GM18498 (cell line): ENCODE results near the gene DICER1.

Source experiments
- ATAC-seq: cut with Tn5 transposase; IDR thresholded peaks from one replicate; pipeline ENCODE4 v1.9.1; 2021; ENCODE audit warnings: mild to moderate bottlenecking, moderate library complexity; ENCODE audit not compliant: unreplicated experiment

DICER1 gene

DNA sequence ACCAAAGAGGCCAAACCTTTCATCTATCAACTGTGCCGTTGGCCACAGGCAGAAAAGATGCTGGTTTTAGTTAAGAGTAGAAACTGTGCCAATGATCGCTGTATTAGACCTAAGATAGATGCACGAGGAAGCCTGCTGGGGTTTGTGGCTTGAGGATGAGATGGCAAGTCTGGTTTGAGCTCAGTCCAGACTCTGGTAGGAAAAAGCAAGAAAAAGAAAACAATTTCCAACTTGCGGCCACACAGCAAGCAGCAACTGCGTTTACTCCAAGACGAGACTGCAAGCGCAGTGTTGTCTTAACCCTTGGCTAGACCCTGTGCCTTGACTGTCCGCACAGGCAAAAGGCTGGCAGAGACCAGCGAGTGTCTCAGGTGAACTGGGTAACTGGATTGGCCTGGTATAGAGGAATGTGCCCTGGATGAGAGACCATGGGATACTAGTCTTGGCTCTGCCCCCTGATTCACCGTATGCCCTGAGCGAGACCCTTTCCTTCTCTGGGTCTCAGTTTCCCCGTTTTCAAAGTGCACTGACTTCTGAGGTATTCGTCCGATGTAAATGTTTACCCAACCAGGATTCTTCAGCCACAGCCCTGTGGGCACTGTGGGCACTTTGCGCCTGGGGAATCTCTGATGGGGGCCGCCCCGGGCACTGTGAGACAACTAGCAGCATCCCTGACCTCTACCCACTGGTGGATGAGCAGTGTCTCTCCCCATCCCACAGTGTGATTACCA lies 113.4 kb downstream of the DICER1 start:
- no peak for ATAC-seq

DNA sequence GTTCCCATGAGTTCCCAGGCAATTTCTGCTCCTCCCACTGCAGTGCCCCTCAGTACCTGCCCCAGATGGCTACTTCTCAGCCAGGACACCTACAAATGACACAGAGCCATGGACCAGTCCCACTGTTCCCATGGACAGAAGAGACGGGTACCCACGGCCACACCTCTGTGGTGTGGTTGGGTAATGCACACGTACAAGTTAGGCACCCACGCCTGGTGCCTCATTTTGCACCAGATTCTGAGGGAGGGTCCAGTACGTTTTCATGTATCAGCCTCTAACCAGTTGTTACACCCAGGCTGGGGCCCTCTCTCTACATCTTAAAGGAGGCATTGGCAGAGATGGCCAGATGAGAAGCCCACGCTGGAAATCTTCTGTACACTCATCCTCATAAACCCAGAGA lies 114.0 kb downstream of the DICER1 start:
- no peak for ATAC-seq

DNA sequence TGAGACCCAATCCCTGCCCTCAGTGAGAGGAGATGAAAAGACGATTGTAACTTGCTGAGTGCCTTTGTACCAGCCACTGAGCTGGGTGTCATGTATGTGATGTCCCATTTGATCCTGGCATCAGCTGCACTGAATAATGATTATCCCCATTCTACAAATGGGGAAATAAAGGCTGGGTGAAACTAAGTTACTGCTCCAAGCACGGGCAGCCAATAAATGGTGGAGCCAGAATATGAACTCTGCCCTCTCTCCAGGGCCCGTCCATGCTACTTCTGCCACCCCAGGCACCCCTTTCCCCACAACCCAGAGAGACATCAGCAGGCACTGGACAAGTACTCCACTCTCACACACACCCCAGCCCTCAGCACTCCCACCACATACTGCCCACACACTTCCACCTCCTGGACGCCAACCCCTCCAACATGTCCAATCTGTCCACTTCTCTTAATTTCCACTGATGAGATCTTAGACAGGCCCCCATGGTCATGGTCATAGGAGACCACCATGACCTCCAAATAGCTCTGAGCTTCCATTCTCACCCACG lies 115.8 kb downstream of the DICER1 start:
- ATAC-seq, result no peak

DNA sequence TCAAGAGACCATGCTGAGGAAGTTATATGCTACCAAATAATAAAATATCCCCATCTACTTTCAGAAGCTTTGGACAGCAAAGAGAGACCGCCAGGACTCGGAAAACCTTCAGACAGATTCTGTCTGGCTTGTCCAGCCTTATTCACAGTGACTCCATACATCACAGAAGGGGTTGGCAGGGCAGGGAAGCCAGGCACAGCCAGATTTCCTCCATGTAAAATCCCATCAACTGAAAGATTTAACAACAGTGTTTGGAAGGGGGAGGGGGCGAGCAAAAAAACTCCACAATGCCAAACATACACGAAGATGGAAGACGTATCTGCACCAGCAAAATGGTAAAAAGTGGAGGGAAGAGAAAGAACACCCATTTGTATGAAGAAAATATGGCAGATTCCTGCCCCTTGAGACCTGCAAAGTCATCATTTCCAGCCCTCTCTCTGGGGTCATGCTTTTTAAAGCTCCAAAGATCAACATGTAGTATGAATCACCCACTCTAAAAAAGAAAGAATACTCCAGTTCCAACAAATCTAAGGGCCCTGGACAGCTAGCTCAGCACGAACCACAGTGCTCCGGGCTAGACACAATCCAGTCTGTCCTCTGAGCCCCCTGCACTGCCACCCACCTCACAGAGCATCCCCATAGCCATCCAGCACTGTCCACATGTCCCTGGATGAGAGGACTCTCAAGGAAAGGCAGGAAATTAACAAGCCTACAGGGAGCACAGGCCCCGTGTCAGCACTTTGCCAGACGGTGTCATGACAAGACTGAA lies 116.4 kb downstream of the DICER1 start:
- ATAC-seq, result no peak

DNA sequence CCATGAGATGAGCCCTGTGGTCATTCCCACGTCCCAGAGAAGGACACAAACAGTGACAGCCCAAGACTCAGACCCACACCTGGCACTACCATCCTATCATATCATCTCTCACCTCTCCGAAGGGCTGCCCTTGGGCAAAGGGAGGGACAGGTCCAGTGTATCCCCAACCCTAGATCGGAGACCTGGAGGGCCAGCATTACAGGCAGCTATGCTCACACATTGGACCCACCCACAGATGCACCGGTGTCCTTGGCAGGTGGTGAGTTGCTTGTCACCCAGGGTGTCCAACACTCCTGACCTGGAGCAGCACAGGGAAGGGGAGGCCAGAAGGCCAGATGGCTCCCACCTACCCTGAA lies 117.4 kb downstream of the DICER1 start:
- ATAC-seq, result no peak

DNA sequence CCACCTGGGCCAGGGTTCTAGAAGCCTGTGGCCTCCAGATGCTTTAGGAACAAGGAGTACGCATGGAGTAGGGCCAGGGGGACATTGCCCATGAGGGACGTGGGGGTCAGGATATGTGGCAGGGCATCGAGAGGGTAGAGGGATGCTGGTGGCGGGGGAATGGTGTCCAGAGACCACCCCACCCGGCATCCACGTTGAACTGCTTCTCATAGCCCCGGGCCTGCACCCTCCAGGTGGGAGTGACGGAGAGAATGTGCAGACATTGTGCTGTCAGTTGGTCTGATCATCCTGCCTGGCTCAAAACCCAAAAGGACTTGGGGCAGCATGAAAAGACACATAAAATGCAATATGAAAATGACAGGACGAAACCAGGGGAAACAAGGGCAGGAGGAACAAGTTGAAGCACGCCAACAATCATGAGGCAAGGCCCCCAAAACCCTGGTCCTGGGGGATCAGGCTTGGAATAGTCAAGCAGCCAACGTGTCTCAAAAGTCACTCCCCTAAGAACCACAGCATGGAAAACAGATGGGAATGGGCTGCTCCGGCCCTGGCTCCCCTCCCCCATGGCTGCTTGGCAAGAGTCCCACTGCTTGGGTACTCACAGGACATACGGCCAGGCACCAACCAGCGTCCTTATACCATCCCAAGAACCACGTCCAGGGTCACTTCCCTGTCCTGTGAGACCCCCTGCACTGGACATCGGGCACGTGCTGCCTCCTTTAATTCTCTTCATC lies 117.9 kb downstream of the DICER1 start:
- no peak for ATAC-seq

DNA sequence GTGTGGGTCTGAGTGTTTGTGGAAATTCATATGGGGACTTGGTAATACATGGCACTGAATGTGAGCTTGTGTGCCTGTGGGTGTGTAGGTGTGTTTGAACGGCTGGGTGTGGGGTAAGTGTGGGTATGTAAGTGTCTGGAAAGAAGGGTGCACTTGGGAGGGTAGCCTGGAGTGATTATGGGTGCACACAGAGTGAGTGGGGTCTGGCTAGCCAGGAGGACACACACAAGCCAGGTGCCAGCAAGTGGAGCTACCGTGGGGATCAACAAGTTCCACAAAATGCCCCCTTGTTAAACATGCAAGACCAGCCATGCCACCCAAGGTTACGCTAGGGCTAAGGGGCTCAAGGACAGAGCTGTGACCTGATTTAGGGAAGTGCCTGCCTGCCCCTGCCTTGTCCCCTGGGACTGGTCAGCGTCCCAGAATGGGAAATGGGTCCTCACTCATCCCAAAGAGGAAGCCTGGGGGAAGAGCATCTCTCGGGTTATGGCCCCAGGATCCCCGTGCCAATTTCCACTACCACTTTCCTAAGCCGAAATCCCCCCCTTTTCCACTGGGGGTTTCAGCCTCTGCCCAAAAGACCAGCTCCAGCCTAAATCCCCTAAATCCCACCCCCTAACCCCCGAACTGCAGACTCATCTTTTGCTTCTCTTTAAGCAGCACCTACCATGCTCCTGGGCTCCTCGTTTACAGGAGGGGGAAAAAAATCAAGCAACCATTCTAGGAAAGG lies 118.6 kb downstream of the DICER1 start:
- no peak for ATAC-seq

DNA sequence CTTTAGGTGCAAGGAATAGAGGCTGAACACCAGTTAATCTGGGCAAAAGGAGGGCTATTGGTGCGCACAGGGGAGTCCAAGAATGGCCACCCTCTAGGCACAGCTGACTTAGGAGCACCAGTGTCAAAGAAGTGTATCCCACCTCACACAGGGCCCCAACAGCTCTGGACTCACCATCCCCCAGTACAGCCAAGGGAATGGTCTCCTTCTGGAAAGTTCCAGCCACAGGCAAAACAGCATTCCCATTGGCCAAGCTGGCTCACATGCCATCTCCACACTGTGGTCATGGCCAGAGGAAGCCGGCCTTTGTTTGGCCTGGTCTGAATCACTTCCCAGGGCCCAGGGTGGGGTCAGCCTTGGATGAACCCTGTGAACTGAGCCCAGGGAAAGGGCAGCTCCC lies 120.1 kb downstream of the DICER1 start:
- no peak for ATAC-seq
